Amniotic stem cell (primary cell): ENCODE results near the gene CDR2.
"Not testable (repeated sequence)": the region's sequence is repeated elsewhere in the genome, so short reads cannot be mapped to it uniquely, and the experiment has no call there.

ENCODE experiments used
- DNase-seq: peaks from one replicate; lab custom pipeline; 2025; lab: John Stamatoyannopoulos, UW

Gene CDR2

DNA sequence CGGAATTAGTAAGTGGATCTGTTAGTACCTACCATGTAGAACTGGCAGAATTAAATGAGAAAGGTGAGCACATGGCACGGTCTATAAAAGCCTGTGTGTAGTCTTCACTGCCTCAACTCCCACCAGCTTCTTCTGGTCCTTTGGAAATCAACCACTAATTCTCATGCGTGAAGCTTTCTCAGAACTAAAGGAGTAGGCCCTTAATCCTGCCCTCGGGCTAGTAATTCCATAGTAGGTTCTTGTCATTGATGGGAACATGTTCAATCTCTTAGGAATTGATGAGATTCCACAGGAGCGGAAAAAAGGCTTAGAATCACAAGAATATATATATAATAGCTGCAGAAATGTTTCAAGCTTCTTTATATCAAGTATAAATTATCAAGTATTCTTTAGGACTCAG lies 21.7 kb downstream of the CDR2 start:
- DNase-seq, result no peak

DNA sequence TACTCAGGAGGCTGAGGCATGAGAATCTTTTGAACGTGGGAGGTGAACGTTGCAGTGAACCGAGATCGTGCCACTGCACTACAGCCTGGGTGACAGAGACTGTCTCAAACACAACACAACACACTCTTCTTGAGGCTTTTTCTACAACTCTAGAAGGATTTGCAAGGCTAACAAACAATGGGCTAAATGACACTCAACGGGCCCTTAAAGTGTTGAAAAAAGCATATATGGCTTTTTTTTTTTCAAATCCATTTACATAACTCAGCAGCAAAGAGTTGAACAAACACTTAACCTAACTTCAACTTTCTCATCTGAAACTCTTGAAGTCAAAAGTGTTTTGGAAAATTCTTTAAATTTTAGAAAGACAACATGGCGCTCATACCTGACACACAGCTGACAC lies 22.3 kb downstream of the CDR2 start:
- DNase-seq, result no peak

DNA sequence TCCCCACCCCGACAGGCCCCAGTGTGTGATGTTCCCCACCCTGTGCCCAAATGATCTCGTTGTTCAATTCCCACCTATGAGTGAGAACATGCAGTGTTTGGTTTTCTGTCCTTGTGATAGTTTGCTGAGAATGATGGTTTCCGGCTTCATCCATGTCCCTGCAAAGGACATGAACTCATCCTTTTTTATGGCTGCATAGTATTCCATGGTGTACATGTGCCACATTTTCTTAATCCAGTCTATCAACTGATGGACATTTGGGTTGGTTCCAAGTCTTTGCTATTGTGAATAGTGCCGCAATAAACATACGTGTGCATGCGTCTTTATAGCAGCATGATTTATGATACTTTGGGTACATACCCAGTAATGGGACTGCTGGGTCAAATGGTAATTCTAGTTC lies 23.4 kb downstream of the CDR2 start:
- not testable (repeated sequence) for DNase-seq

DNA sequence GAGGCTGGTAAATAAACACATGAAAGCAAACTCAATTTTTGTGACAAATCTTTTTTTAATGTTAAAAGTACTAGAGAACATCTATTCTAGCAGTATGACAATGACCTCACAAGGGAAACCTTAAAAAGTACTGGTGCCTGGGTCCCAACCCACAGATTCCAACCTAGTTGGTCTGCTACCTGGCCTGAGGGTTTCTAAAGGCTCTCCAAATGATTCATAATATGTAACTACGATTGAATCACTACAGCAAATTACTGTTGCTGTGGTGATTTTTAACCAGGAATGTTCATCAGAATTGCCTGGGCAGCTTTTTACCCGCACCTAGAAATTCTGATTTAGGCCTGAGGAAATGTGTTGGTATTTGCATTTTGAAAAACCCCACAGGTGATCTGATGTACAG lies 26.1 kb downstream of the CDR2 start:
- DNase-seq, result no peak

DNA sequence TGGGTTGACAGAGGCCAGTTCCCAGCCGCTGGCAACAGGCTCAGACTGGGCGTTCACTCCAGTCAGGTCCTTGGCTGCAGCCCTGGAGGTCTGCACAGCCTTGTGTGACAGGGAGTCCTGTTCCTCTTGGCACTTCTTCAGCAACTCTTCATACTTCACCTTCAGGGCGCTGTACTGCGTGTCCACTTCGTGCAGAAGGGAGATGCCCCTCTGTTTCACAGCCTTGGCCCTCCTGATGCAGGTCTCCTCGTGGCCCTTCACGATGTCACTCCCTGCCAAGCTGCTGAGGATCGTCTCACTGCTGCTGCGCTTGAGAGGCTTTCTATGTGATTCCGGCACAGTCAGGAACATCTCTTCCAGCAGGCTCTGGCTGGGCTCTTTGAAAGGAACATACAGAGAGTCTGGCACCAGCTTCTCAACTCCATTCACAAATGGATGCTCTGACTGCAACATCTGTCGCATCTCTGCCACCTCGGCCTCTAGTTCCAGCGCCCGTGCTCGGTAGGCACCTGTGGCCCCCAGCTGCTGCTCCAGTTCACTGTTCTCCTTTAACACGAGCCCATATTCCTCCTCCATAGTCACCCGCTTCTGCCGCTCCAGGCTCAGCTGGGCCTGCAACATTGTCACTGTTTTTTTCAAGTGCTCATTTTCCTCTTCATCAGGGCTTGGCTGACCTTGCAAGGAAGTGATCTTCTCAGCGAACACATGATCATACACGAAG lies 27.2 kb downstream of the CDR2 start:
- no peak for DNase-seq

DNA sequence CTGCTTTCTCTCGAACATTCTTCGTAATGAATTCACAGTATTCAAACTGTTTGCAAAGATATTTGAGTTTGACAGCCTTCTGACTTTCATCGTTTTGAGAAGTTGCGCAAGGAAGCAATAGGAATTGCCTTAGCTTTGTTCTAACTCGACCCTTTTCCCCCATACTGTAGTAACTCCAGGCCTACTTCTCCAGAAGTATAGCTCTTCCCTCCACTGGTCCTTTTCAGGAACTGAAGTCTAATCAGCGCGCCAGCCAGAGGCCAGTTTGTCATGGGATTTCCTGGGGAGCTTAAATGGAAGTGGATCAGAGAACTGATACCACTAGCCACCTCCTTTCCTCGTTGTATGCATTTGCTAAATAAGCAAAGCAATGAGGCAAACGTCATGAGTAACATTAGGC lies 27.9 kb downstream of the CDR2 start:
- no peak for DNase-seq

DNA sequence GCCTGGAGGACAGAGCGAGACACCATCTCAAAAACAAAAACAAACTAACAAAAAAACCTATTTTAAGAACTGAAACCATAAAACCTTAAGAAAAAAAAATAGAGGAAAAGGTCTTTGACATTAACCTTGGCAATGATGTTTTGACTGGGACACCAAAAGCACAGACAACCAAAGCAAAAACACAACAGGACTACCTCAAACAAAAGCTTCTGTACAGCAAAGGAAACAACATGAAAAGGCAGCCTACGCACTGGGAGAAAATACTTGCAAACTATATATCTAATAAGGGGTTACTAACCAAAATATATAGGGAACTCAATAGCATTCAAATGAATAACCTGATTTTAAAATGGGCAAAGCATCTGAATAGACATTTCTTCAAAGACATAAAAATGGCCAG lies 32.3 kb downstream of the CDR2 start:
- no peak for DNase-seq

DNA sequence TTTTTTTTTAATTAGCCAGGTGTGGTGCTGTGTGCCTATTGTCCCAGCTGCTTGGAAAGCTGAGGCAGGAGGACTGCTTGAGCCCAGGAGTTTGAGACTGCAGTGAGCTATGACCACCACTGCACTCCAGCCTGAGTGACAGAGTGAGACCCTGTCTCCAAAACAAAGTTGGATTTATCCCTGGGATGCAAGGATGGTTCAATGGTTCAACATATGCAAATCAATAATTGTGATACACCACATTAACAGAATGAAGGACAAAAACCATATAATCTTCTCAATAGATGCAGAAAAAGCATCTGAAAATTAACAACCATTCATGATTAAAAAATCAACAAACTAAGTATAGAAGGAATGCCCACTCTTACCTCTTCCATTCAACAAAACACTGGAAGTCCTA lies 33.5 kb downstream of the CDR2 start:
- DNase-seq, result no peak

DNA sequence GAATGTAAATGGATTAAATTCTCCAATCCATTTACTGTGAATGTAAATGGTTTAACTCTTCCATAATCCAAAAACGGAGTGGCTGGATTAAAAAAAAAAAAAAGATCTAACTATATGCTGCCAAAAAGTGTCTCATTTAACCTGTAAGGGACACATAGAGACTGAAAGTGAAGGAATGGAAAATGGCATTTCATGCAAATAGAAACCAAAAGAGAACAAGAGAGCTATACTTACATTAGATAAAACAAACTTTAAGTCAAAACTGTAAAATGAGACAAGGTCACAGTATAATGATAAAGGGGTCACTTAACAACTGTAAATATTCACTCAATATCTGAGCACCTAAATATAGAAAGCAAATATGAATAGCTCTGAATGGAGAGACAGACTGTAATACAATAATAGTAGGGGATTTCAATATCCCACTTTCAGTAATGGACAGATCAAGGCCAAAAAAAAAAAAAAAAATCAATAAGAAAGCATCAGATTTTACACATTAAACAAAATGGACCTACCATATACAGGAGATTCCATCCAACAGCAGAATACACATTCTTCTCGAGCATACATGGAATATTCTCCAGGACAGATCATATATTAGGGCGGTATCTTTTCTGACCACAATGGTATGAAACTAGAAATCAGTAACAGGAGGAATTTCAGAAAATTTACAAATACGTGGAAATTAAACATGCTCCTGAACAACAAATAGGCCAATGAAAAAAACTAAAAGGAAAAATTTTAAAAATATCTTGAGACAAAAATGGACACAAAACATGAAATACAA lies 36.4 kb downstream of the CDR2 start:
- no peak for DNase-seq

DNA sequence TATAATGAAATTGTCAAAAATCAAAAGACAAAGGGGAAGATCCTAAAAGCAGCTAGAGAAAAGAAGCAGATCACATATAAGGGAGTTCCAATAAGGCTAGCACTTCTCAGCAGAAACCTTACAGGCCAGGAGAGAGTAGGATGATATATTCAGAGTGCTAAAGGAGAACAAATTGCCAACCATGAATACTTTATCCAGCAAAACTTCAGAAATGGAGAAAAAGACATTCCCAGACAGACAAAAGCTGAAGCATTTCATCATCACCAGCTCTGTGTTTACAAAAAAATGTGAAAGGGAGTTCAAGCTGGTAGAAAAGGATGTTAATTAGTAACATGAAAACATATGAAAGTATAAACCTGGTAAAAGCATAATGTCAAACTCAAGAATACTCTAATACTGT lies 37.4 kb downstream of the CDR2 start:
- DNase-seq, result no peak

DNA sequence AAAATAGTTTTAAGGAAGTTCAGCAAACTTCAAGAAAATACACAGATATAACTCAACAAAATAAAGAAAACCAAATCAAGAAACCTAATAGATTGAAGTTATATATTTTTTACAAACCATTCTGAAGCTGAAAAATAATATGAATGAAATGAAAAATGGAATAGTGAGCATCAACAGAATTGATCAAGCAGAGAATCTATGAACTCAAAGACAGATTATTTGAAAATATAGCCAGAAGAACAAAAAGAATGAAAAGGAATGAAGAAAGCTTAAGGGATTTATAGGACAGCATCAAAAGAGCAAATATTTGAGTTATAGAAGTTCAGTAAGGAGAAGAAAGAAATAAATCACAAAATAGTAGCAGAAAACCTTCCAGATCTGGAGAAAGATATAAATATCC lies 37.8 kb downstream of the CDR2 start:
- no peak for DNase-seq

DNA sequence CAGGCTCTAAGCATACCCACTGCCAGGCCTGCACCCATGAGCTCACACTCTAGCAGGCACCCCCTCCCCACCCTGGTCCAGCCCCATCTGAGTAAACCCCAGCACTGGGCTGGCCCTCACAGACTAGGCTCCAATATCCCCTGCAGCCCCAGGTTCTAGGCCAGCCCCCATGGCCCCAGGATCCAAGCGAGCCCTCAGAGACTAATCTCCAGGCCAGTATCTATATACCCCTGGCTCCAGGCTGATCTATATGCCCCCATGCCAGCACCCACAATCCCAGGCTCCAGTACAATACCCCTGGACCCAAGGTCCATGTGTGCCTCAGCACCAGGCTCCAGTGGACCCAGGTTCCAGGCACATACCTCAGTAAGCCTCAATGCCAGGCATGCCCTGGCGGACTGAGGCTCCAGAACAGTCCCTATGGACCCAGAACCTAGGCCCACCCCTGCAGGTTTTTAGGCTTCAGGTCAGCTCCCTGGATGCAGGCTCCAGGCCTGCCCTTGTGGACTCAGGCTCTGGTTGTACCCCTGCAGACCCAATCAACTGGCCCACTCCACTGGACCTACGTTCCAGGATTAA lies 38.7 kb downstream of the CDR2 start:
- DNase-seq, result no peak

DNA sequence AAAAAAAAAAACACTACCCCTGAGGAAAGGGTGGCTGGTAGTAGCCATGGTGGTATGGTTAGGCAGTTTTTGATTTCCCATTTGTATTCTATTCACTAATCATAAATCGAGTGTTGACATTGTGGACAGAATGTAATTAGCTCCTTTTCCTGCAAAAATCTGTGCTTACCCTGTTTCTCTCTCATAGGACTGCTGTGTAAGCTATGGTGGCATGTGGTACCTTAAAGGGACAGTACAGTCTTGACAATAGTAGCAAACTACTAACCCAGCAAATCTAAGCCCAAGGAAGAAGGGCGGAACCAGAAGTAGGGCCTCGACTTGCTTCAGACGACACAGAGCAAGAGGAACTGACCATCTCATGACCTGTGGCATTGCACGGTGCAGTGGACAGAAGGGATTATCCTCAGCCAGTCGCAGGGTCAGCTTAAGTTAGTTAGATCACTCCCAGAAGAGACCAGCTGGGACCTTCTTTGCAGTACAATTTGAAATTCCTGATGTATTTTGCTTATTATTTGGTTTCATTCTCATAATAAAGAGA lies 40.9 kb downstream of the CDR2 start:
- no peak for DNase-seq

DNA sequence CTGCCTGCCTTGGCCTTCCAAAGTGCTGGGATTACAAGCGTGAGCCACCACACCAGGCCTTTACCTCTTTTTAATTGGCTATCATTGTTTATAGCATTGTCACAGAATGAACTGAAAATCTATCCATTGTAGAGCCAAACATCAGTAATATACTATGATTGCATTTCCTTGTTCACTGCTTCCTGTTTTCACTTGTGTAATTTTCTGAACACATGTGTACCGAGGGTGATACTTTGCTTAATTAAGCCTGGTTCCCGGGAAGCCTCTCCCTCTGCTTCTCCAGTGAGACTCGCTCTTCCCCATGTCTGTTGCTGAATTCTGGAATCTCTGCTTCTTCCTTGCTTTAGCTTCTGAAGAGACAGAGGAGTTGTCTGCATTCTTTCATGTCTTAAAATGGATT lies 44.1 kb downstream of the CDR2 start:
- DNase-seq, result no peak

DNA sequence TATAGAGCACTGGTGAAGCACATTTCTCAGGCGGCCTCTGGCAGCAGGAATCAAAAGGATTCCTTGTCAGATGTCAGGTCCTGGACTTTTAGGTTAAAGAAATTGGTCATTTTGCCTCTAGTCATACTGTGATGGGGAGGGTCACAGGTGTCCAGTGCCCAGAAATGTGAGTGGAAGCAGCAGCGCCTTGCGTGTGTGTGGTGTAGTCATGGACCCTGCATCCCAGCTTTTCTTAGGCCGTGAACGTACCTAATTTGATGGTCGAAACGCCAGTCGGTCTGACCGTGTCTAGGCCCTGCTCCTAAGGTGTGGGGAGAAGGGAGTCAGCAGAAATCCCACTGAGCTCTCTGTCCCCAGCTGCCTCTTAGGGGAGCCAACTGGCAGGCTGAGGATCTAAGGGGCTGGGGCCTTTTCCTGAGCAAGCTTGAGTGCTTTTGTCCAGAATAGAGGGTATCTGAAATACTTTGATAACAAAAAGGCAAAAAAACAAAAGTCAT lies 45.2 kb downstream of the CDR2 start:
- no peak for DNase-seq

DNA sequence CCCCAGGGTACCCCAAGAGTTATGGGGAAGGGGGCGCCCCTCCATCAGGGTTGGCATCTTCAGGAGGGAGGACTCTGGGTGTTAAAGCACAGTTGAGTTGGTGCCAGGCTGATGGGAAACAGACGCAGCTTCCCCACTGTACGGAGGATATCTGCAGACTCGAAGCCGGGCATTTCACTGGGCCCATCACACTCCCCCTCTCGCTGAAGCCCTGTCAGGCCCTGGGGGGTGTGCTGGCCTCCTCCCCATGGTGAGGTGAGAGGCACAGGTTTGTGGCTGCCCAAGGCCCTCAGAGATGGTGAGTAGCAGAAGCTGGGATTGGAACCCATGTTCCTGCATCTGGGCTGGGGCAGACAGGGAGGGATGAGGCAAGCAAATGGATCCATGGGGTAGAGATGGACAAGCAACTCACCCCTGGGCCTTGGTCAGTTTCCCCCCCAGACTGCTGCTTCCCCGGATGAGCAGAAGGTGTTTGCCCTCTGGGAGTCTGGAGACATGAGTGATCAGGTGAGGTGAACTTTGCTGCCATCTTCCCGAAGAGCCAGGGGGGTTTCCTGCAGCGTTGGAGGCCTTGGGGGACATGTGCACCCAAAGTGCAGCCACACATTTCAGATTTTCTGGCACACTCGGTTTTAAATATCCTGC lies 46.2 kb downstream of the CDR2 start:
- DNase-seq, result no peak

DNA sequence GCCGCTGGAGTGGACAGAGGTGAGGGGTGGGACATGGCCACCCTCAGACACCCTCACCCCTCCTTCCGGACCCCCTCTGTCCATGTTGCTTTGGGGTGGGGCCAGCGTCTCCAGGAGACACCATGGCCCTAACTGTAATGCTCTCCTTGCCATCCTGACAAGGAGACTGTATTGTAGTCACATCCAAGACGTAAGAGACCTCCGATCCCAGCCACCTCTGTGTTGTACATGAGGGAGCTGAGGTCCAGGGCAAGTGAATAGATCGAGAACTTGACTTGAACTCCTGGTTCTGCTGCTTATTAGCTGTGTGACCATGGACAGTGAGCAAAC lies 47.0 kb downstream of the CDR2 start:
- DNase-seq, result no peak

DNA sequence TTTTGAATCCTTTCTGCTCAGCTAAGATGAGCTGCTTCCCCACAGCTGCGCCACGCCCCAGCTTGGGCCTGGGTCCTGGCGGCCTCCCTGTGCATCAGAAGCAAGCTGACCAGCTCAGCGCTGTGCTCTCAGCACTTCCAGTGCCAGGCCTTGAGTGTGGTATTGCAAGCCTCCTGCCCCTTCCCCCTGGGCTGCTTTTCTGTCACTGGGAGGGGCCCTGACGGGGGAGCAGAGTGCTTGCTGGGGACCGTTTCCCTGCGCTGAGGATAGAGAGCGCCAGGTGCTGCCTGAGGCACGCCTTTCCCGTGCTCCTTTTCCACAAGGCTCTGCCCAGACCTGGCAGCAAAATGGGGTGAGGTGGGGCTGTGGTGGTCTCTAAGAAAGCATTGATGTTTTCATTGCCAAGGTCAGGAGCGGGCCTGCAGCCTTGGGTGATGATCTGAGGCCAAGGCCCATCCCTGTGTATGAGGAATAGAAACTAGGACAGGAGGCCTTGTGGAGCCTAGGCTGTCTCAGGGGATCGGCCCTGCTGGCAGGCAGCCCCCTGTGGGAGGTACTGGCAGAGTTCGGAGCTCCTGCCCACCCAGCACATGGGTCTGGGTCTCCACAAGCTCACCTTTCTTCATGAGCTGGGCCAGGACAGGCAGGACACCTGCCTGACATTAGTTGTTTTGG lies 47.5 kb downstream of the CDR2 start:
- DNase-seq, result no peak

DNA sequence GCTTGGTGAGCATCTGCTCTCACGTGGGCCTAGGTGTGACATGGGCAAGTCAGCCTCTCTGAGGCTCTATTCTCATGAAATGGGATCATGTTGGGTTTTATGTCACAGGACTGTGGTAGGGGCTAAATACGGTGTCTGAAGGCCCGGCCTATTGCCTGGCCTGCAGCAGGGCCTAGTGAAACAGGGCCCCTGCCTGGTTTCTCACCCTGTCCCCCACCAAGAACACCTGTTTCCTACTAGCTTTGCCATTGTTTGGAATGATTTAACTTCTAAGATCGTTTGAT lies 48.1 kb downstream of the CDR2 start:
- DNase-seq, result no peak

DNA sequence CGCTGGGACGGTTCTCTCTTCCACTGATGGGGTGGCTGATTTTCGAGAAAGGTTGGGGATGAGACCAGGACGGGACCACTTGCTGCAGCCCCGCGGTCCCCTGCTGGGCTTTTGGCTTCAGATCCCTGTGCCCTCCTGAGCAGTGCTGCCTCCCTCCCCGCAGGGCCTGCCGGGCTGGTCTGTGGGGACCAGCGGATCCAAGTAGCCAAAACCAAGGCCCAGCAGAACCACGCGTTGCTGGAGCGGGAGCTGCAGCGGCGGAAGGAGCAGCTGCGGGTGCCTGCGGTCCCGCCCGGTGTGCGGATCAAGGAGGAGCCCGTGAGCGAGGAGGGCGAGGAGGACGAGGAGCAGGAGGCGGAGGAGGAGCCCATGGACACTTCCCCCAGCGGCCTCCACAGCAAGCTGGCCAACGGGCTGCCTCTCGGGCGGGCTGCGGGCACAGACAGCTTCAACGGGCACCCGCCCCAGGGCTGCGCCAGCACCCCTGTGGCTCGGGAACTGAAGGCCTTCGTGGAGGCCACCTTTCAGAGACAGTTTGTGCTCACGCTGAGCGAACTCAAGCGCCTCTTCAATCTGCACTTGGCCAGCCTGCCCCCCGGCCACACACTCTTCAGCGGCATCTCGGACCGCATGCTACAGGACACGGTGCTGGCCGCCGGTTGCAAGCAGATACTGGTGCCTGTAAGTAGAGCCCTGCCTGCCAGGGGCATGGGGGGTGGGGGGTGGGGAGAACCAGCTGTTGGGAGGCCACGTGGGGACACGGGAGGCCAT lies 48.6 kb downstream of the CDR2 start:
- no peak for DNase-seq

DNA sequence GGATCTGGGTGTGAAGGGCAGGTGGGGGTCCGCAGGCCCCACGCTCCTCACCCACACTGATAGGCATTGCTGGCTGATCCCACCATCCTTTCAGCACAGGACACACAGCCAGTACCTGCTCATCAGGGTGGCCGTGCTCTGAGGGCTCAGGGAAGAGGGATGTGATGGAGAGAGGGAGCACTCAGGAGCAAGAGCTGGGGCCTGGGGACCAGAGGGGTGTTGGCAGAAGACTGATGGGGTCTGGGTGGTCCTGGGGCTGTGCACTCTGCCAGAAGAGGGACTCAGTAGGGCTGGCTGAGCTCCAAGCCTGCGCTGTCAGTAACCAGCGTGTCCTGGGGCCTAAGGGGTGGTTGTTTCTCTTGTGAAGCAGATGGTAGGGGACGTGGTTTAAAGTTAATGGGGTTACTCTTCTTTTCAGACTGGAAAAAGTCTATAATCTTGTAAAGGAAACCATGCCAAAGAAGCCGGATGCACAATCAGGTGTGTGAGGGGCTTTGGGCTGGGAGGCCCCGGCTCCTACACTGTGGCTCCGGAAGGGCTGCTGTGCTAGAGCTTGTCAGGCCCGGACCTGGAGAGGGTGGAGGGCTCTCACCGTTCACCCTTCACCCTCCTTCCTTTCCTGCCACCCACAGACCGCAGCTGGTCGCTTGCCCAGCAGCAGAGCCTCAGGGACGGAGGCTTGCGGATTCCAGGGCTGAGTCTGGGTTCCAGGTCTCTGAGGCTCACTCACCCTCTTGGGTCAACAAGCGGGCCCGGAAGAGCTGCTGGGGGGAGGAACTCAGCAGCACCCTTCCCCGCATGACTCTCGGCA lies 49.4 kb downstream of the CDR2 start:
- no peak for DNase-seq
